Measurements from ENCODE around the gene PDE4A.
"Not testable (repeated sequence)": the region's sequence is repeated elsewhere in the genome, so short reads cannot be mapped to it uniquely, and the experiment has no call there.

Gene PDE4A

DNA sequence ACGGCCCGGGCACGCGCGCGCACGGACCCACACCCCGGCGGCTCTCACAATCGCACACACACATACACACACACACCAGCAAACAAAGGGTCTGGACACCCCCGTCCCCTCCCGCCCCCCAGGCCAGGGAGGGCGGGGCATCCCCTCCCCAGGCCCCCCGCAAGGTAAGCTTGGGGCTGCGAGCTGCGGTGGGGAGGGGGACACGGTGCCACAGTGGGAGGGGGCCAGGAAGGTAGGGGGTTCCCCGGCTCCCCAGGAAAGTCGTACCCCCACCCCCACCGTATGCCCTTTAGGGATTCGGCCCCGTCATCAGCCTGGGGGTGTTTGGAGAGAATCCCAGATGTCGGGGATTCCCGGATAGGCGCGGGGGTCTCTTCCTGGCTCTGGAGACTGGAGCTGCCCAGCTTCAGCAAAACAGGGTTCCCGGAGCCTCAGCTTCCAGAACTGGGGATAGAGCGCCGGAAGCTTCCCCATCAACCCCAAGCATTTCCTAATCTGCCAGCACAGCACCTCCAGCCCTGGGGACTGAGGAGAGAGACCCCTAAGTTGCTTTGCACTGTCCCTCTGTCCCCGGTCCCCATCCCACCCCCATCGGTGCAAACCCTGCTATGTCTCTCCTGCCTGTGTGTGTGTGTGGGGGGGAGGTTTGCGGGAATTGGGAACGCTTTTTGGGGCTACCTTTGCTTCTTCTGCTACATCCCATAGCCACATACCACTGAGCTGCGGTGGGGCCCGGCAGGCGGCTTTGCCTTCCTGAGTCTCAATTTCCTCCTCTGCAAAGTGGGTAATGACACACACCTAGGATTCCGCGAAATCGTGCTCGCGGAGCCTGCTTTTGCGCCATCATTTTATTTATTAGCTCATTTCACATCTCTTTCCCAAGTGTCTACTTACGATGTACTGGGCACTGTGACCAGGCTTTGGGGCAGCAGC is 15.2 kb upstream of the PDE4A start:
- no peak for DNase-seq

DNA sequence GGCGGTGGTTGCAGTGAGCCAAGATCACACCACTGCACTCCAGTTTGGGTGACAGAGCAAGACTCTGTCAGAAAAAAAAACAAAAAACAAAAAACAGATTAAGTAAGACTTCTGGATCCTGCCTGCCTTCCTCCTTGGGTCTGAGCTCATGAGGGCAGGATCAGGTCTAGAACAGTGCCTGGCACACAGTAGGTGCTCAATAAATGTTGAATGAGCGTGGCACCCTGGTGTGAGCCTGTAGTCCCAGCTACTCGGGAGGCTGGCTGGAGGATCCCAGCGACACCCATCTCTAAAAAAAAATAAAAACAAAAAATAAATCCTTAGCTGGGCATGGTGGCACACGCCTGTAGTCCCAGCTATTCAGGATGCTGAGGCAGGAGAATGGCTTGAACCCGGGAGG is 14.1 kb upstream of the PDE4A start:
- no peak for DNase-seq

DNA sequence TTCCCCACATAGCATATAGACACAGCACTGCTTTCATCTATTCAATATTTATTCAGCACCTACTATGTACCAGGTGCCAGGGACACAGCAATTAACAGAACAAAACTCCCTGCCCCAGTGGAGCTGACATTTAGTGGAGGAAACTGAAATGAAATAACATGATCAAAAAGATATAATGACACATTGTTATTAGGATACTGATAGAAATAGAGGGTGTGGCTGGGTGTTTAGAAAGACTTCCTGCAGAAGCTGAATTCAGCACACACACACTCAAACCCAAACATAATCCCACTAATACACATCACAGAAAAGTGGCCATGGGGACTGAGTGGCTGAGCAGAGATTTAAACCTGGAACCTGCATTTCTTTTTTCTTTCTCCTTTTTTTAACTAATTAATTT is 13.2 kb upstream of the PDE4A start:
- no peak for DNase-seq

DNA sequence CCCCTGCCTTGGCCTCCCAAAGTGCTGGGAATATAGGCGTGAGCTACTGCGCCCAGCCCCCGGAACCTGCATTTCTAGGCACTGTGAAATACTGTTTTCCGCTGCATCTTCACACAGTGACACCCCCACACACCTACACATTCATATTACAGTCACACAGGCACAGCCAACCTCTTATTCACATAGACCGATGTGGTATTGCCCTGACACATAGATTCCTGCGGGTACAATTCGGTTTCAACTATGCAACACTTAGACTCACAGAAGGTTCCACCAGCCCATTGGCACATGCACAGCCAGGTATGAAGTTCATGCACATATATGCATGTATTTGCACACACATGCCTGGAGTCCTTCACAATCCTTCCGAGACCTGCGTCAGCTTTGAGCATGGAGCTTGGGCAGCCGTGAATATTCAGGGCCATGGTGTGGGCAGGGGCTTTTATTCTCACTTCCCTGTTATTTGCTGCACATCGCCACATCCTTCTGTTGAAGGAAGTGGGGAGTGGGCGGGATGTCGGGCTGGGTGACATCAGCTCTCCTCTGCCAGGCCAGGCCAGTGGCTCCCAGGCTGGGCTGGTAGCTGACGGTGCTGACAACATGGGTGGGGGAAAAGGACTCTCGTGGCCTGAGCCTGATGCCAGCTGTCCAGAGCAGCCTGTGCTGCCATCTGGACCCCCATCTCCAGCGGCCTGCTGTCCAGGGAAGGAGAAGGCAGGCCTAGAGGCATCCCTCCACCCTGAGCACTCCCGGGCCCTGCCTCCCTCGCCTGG is 11.6 kb upstream of the PDE4A start:
- DNase-seq: no peak

- not testable (repeated sequence) for DNase-seq
These were observed 9.1 kb upstream of the PDE4A start for GRCh38 chr19:10411224-10411623.

- DNase-seq: no peak
These were observed 7.9 kb upstream of the PDE4A start for GRCh38 chr19:10412257-10412977.

GRCh38 chr19:10416083-10416379 is 4.3 kb upstream of the PDE4A start:
- no peak for DNase-seq

DNA sequence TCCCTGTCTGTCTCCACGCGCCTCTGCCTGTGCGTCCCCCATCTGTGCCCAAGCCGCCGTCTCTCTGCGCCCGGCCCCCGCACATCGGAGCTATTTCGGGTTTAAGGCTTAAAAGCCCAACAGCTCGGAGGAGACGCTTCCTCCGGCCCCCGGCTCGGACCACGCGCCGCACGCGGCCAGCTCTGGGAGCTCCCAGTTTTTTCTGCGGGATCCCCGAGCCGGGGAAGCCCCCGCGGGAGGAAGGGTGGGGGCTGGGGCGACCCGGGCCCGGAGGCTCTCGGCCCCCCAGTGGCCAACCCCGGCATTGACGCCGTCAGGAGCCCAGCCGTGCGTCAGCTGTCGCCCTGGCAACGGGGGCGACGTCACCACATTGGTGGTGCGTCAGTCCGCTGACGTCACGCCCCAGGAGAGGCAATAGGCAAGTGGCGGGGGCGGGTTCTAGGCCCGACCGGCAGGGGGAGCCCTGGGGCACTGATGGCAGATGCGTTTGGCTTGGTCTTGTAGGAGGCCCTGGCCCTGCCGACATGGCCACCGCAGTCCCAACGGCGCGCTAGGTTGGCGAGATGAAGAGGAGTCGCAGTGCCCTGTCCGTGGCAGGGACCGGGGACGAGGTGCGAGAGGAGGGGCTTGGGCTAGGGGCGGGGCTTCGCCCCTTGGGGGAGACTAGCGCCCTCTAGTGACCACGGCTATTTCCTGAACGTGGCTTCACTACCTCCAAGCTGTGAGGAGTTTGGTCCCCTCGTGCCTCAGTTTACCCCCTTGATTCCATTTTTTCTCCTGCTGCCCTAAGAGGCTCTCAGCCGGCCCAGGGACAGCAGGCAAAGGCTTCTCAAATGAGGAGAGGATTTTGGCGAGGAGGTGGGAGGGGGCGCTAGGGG is 3.7 kb upstream of the PDE4A start:
- peak; percentile 67 for DNase-seq

DNA sequence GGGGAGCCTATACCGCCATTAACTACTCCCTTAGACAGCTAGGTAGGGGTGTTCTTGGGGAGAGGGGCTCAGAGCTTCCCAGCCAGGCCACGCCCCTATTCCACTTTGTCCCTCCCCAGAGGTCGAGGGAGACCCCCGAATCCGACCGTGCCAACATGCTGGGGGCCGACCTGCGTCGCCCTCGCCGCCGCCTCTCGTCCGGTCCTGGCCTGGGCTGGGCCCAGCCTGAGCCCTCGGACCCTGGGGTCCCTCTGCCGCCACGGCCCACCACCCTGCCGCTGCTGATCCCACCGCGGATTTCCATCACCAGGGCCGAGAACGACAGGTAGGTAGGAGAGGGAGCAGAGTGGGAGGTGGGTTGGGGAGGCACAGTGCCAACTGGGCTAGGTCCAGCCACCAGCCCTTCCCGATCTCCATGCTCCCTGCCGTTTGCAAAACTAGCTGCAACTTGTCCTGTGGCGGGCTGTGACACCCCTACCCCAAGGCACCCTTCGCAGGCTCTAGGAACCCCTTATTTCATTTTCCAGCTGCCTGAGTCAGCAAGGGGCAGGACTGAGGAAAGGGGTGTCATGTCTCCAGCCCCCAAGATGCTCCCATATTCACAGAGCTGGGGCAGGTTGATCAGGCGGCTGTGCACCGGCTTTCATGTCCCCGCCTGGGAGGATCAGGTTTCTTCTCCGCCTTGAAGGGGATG is 2.6 kb upstream of the PDE4A start:
- peak; percentile 17 for DNase-seq

GRCh38 chr19:10418235-10418484 is 2.2 kb upstream of the PDE4A start:
- DNase-seq: no peak

GRCh38 chr19:10418485-10419199 is 1.7 kb upstream of the PDE4A start:
- DNase-seq: no peak

- no peak for DNase-seq
These were observed 1.1 kb upstream of the PDE4A start for GRCh38 chr19:10419200-10419645.

DNA sequence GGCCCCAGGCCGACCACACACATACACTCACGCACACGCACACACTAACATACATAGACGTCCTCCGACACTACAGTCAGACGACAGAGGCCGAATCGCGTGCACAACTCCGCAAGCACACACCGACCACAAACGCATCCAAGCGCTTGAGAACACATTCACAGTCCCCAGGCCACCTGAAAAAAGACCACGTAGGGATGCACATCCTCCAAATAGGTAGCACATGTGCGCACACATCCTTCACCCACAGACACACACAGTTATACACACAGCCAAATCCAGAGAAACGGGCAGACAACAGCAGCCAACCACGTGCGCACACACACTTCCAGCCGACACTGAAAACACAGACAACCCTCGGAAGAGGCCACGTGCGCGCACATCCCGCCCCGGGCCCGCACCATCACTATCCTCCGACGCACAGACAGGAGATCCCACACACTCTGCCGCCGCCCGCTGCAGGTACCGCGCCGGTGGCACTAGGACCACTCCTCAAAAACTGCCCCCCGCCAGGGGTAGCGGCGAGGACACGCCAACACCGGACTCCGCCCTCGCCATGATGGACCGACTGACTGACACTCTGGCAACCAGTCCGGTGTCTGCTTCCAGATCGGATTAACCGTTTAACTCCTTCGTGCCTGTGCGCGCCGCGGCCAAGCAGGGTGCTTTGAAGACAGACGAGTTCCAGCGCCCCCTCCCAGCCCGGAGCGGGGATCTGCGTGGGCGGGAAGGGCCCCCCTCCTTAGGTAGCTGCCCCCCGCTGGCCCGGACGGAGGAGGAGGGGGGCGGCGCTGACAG is 493 bp upstream of the PDE4A start:
- DNase-seq: peak; percentile 28

DNA sequence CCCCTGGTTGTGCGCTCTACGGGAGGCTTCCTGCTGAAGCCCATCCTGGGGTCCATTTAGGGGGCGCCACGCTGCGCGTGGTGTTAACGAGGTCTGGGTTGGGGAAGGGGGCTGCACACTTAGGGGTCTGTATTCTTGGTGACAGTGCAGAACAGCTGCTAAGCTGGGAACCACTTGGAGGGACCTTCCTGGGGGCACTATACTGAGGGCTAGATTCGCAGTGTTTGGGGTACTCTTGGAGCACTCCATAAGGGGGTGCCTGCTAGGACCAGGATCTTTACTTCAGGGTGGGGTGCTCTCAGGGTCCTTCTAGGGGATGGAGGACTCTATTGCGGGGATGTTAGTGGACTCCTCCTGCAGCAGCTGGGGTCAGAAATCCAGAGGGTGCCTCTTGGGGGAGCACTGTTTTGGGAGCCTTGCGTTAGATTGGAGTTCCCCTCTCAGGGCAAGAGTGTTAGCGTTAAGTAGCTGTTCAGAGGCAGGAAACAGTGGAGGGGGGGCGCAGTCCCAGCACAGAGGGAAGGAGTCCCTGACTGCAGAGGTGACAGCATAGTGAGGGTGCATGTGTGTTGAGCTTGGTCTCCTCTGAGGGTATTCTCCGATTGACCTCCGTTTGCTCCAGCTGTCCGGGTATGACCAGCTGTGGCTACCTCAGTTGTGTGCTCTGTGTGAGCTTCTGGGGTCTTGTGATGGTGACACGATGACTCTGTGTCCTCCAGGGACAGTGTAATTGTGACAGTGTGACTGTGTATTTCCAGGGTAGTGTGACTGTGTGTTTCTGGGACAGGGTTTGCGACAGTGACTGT is 1.1 kb downstream of the PDE4A start:
- DNase-seq: no peak

- DNase-seq: no peak
These were observed 1.7 kb downstream of the PDE4A start for GRCh38 chr19:10422046-10422461.

GRCh38 chr19:10422846-10423245 is 2.5 kb downstream of the PDE4A start:
- no peak for DNase-seq

DNA sequence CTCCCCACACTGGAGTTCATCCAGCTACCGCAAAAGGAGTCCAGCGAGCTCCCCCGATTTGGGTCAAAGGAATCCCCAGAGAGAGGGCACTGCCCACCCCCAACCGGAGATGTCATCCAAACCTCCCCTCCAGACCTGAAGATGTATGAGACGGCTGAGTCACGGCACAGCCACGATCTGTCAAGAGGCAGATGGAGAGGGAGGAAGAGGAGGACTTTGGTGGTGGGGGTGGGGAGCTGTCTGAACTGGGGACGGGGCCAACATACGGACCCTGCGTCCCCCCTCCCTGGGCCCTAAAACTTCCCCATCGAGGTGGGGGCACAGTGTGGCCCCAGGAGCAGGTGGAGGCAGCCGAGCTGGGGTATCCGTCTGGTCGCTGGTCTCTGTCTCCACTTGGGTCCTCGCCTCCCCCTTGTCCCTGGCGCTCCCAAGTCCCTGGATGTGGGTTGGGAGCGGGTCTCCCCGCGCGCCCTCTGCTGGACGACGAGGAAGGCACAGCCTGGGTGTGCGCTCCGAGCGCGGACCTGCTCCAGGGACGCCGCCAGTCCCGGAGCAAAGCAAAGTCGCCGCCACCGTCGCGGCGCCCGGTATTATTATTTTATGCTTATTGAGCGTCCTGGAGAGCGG is 3.8 kb downstream of the PDE4A start:
- peak; percentile 62 for DNase-seq

DNA sequence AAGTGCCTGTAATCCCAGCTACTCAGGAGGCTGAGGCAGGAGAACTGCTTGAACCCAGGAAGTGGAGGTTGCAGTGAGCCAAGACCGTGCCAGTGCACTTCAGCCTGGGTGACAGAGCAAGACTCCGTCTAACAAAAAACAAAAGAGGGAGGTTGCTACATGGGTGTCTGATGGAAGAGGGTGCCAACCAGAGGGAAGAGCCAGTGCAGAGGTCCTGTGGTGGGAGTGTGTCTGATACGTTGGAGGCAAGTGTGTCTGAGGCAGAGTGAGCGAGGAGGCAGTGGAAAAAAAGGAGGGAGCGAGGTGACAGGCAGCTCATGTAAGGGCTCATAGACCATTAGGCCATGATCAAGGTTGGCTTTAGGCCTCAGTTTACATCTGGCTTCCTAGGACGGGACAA is 6.8 kb downstream of the PDE4A start:
- DNase-seq: no peak

DNA sequence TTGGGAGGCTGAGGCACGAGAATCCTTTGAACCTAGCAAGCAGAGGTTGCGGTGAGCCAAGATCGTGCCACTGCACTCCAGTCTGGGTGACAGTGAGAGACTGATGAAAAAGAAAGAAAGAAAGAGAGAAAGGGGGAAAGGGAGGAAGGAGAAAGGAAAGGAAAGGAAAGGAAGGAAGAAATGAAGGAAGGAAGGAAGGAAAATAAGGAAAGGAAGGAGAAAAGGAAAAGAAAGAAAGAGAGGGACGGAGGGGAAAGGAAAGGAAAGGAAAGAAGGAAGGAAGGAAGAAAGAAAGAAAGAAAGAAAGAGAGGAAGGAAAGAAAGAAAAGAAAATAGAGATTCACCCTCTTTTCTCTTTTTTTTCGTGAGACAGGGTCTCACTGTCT is 8.7 kb downstream of the PDE4A start:
- no peak for DNase-seq
